Measurements from ENCODE around the gene ADM2.
"Not testable (repeated sequence)": the region's sequence is repeated elsewhere in the genome, so short reads cannot be mapped to it uniquely, and the experiment has no call there.

The ADM2 gene

GRCh38 chr22:50517495-50518260 is 36.3 kb downstream of the ADM2 start:
- no peak for DNase-seq (ENCODE audit: low read depth, low spot score)
- no peak for TF ChIP-seq CTCF (IDR thresholded peaks at IDR 0.05; ENCODE audit: low read depth, low read length)
- in situ Hi-C loops (cut with HindIII; ENCODE audit: low sequenced_read_pairs), result no loop called here
- no peak overlapping the region for H3K4me3 ChIP-seq (ENCODE audit: low read depth, low read length)

- no peak for TF ChIP-seq CTCF (IDR thresholded peaks at IDR 0.05; ENCODE audit: low read depth, low read length)
- H3K4me3 ChIP-seq (ENCODE audit: low read depth, low read length), result no peak overlapping the region
- in situ Hi-C loops (cut with HindIII; ENCODE audit: low sequenced_read_pairs), result no loop called here
- no peak for DNase-seq (ENCODE audit: low read depth, low spot score)
Measured at GRCh38 chr22:50518606-50519005, 37.3 kb downstream of the ADM2 start.

- in situ Hi-C loops (cut with HindIII; ENCODE audit: low sequenced_read_pairs), result no loop called here
- H3K4me3 ChIP-seq (ENCODE audit: low read depth, low read length), result no peak overlapping the region
- TF ChIP-seq CTCF (IDR thresholded peaks at IDR 0.05; ENCODE audit: low read depth, low read length), result no peak
- no peak for DNase-seq (ENCODE audit: low read depth, low spot score)
Measured at GRCh38 chr22:50519151-50519550, 37.8 kb downstream of the ADM2 start.

GRCh38 chr22:50520184-50520583 is 38.8 kb downstream of the ADM2 start:
- in situ Hi-C loops (cut with HindIII; ENCODE audit: low sequenced_read_pairs); DNase-seq (ENCODE audit: low read depth, low spot score); H3K4me3 ChIP-seq (ENCODE audit: low read depth, low read length): not testable (repeated sequence)

- TF ChIP-seq CTCF (IDR thresholded peaks at IDR 0.05; ENCODE audit: low read depth, low read length), result no peak
- in situ Hi-C loops (cut with HindIII; ENCODE audit: low sequenced_read_pairs), result no loop called here
- no peak overlapping the region for H3K4me3 ChIP-seq (ENCODE audit: low read depth, low read length)
- DNase-seq (ENCODE audit: low read depth, low spot score), result no peak
Measured at GRCh38 chr22:50520826-50521453, 39.6 kb downstream of the ADM2 start.

GRCh38 chr22:50521710-50522109 is 40.4 kb downstream of the ADM2 start:
- in situ Hi-C loops (cut with HindIII; ENCODE audit: low sequenced_read_pairs), result no loop called here

More at GRCh38 chr22:50521710-50522109, 40.4 kb downstream of the ADM2 start:
- H3K4me3 ChIP-seq (ENCODE audit: low read depth, low read length), result no peak overlapping the region
- TF ChIP-seq CTCF (IDR thresholded peaks at IDR 0.05; ENCODE audit: low read depth, low read length), result no peak
- no peak for DNase-seq (ENCODE audit: low read depth, low spot score)
